ENCODE results near the gene LRRC4B.

DNA sequence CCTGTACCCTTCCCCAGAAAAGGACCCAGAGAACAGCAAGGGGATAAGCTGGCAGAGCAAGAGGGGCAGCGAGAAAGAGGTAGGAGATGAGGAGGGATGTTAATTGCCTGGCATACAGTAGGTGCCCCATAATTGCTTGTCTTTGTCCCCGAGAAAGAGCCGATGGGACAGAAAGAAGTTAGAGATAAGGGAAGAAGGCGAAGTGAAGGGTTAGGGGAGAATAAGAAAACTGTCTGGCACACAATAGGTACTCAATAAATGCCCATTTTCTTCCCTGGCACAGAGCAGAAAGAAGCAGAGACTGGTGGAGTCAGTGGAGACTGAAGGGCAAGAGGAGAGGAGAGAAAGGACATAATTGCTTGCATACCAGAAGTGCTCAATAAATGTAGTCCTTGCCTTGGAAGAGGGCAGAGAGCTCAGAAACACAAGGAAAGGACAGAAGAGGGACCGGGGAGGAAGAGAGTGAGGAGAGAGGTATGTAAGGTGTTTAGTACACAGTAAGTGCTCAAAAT is 73.2 kb downstream of the LRRC4B start:
- TF ChIP-seq, protein P1, sequence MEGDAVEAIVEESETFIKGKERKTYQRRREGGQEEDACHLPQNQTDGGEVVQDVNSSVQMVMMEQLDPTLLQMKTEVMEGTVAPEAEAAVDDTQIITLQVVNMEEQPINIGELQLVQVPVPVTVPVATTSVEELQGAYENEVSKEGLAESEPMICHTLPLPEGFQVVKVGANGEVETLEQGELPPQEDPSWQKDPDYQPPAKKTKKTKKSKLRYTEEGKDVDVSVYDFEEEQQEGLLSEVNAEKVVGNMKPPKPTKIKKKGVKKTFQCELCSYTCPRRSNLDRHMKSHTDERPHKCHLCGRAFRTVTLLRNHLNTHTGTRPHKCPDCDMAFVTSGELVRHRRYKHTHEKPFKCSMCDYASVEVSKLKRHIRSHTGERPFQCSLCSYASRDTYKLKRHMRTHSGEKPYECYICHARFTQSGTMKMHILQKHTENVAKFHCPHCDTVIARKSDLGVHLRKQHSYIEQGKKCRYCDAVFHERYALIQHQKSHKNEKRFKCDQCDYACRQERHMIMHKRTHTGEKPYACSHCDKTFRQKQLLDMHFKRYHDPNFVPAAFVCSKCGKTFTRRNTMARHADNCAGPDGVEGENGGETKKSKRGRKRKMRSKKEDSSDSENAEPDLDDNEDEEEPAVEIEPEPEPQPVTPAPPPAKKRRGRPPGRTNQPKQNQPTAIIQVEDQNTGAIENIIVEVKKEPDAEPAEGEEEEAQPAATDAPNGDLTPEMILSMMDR (IDR thresholded peaks at IDR 0.05), result no peak
- no peak for TF ChIP-seq POLR2A (IDR thresholded peaks at IDR 0.05)
